HG02571 (cell line): ENCODE data around the gene RETREG1.
"Not testable (repeated sequence)": the region's sequence is repeated elsewhere in the genome, so short reads cannot be mapped to it uniquely, and the experiment has no call there.

ENCODE experiments used
- ATAC-seq: cut with Tn5 transposase; IDR thresholded peaks from one replicate; pipeline ENCODE4 v1.9.1; 2021; ENCODE audit warnings: mild to moderate bottlenecking, moderate library complexity; ENCODE audit not compliant: unreplicated experiment

Gene RETREG1

DNA sequence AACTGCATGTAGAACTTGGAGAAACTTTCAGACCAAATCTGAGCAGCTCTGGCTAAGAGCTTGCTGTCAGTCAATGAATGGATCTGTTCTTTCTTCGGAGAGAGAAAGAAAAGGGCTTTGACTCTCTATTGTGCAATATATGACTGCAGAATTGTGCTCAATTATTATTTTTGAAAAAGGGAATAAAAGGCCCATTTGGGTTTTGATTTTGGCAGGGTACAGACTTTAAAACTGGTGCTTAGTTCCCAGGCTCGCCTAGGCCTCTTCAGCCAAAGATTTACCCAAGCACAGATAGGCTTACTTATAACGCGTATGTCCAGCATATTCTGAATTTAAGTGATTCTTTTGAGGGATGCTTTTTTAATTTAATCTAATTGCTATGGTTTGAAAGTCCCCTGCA, 59.3 kb downstream of the RETREG1 start:
- ATAC-seq, result no peak

DNA sequence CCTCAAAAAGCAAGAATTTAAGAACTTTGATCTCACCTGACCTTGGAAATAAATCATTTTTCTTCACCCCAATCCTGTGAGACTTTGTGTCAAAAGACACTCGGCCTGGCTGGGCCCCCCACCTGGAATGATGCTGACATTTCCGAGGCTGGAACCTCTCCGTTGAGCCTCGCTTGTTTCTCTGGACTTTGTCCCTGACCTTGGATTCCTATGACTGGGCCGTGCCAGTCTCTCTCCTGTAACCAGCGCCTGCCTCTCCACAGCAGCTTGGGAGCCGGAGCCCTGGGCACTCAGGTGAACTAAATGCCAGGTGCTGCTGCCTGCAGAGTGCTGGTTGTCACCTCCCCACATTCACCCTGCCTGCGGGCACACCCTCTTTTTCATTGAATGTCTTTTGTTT, 62.7 kb downstream of the RETREG1 start:
- ATAC-seq, result no peak

DNA sequence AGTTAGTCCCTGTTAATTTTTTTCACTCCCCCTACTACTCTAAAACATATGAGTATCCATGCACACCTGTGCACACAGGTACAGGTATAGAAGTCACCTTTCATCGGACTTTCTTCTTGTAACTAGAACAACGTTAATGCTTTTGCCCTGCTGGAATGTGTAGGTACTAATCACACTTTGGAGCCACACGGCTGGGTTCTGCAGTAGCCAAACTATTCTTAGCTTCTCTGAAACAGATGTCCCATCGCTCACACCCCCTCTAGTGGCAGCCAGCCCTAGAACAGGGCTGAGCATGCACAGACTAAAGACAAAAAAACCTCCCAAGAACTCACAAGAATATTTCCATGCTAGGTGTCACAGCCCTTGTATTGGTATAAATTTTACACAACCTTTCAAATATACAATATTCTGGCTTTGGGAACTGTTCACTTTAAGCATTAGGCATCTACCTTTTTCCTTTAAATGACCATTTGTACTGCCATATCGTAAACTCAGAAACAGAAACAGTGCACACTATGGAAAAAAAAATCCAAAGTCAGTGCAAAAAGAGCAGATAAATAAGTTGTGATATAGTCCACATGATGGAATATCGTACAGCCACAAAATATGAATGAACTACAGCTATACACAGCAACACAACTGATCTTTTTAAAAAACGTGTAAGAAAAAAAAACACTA, 64.0 kb downstream of the RETREG1 start:
- peak; percentile 84 for ATAC-seq

DNA sequence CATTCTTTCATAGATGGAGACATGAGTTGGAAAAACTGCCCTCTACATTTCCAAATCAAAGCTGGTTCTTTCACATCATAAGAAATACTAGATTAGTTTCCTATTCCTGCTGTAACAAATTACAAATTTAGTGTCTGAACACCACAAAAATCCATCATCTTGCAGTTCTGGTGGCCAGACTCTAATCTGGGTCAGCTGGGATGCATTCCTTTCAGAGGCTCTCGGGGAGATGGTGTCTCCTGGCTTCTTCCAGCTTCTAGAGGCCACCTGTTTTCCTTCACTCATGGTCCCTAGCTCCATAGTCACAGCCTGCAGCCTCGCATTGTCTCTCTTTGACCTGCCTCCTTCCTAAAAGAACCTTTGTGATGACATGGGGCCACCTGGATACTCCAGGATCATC, 65.2 kb downstream of the RETREG1 start:
- no peak for ATAC-seq

DNA sequence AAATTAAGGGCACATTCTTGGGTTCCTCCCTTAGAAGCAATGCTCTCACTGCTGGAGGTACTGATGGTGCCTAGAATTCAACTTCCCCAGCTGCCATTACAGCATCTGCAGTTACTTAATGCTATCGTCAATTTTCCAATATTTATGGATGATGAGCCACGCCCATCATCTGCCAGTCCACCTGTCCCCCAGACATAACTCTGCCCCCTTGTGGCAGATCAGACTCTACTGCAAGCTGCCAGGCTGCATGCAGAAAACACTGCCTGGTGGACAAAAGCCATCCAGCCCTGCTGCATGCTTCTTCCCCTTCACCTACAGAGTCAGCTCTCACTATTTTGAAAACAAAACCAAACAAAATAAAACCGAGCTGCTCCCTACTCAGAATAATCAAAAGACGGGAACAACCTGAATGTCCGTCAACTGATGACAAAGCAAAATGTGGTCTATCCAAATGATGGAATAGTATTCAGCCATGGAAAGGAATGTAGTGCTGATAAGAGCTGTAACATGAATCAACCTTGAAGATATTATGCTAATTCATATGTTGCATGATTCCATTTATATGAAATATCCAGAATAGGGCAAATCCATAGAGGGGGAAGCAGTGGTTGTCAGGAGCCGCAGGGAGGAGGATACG, 66.4 kb downstream of the RETREG1 start:
- ATAC-seq, result peak; percentile 74

DNA sequence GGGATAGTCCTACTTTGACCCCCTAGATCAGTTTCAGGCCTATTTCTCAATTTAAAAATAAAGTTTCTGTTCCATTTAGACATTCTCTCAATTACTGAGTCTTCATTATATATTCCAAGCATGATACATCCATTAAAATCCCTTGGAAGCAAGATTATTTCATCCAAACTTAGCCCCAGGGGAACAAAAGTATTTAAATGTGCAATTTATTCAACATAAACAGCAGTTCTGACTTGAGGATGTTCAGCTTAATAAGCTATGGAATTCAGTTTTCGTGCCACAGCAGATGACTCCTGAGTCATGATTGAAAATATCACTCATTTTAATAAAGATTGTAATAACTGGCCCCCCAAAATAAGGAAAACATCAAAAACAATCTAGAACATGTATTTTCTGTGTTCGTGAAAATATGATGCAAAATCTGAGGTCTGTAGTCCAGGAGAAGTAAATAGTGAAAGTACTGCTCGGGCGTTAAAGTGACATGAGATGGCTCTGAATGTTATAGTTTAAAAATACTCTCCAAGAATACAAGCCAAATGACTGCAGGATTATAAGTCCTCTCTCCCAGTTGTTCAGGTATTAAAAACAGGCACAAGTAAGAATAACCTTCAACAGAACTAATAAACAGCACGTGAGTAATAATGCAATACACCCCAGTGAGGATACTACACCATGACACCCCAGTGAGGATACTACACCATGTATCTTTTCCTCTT, 67.1 kb downstream of the RETREG1 start:
- no peak for ATAC-seq

DNA sequence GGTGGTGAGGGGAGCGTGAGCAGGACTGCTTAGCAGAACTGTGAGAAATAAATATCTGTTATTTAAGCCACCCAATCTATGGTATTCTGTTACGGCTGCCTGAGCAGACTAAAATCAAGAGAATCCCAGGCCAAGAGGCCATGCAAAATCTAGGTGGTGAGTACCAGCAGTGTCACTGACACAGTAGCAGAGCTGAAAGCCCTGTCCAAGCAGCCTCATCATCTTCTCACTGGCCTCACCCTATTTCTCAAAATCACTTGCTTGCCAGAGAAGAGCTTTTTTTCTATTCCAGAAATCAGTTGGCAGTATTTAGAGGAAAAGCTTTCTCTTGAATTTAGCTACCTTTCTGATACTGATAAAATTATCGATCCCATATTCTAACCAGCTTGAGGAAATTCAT, 68.0 kb downstream of the RETREG1 start:
- ATAC-seq, result no peak

DNA sequence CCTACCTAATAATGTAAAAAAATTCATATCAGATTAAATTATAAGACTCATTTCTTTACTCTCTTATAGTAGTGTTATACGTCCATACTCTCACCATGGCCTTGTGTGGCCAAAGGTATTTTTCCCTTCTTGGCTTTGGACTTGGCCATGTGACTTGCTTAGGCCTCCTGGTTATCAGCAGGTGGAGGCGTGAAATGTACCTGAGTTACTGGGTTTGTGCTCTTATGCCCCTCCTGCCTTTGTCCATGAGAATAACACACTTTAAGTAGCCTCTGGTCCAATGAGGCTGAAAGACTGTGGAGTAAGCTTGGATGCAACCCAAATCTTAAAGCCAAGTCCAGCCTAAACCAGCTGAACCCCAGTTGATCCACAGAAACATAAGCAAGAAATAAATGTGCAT, 68.7 kb downstream of the RETREG1 start:
- ATAC-seq, result no peak

DNA sequence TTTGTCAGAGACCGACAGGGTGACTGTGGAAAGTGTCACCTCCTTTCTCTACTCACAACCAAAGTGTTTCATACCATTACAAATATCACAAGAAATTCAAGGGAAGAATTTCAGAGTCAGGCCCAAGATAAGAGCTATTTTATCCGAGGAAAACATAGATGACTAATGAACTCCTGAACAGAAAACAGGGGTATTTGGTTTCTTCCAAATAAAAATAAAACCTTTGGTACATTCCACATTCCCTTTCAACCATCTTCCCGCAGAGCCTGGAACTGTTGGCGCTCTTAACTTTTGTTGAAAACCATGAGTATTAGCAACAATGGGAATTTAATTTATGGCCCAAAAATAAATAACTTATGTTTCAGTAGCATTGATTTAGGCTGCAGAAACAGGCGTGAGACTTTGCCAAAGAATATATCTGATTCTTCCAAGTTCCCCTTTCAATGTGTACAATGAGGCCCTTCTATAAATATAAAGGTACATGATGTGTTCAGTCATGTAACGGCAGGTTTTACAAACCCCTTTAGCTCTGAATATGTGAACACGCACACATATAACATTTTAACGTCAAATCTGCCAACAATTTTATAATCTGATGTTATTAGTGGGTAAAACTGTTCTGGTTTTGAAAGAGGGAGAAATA, 69.5 kb downstream of the RETREG1 start:
- ATAC-seq, result no peak

DNA sequence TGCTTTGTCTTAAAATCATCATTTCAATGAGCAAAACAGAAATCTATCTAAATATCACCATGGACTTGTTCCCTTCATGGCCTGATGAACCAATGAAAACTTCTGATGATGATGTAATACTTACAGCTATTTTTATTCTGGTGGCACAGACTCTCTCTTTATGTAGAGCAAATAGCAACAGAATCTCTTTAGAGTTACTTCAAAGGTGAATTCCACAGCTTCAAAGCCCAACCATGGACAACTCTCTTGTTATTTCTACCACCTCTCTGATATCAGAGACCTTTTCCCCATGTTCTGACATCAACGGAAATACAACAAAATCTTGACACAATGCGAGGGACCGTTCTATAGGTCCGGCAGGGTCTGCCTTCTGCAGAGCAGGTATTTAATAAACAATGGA, 70.1 kb downstream of the RETREG1 start:
- no peak for ATAC-seq

DNA sequence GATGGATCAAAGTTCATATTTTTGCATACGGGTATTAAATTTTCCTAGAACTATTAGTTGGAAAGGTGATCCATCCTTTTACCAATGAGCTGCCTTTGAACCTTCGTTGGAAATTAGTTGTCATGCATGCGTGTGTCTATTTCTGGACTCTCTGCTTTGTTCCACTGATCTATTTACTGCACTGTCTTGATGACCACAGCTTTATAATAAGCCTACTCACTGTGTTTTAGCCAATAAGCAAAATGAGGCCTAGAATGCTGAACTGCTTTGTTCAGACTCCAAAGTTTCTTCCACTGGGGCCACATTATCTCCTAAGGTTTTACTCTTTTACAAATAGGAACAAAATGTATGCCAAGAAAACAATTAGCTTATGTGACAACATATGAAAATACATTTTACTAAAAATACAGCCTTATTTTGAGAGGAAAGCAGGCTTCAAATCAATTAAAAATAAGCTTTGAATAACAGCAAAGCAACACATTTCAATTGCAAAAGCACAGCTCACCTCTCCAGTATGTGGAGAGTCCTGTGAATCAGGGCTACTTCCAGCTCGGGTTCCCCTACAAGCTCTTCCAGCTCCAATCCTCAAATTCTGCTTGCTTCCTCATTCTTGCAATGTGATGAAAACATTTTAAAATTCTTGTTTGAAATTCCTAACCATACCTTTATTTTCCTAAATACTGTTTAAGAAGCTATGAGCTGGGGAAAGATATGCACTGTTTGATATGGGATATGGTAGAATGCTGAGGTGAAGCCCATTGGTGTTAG, 72.0 kb downstream of the RETREG1 start:
- ATAC-seq, result no peak

DNA sequence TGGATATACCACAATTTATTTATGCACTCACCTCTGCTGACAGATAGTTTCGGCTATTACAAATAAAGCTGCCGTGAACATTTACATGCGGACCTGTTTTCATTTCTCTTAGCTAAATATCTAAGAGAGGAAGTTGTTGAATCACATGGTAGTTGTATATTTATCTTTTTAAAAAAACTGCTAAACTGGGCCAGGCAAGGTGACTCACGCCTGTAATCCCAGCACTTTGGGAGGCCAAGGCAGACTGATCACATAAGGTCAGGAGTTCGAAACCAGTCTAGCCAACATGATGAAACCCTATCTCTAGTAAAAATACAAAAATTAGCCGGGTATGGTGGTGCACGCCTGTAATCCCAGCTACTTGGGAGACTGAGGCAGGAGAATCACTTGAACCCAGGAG, 73.6 kb downstream of the RETREG1 start:
- not testable (repeated sequence) for ATAC-seq

DNA sequence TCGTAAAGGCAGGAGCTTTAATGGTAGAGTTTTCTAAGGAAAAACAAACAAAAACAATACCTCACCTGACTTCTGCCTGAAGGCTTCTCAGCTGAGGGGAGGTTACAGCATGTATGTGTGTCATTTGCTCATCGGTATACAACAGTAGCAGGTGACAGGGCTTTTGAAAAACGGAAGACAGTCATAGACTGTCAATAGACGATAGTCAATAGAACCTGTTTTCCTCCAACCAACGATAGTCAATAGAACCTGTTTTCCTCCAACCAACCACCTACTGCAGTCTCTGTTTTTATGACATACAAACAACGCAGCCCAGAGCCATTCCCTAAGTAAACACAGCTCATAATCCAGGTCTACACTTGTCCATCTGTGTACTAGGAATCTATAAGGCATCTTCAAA, 74.6 kb downstream of the RETREG1 start:
- no peak for ATAC-seq

DNA sequence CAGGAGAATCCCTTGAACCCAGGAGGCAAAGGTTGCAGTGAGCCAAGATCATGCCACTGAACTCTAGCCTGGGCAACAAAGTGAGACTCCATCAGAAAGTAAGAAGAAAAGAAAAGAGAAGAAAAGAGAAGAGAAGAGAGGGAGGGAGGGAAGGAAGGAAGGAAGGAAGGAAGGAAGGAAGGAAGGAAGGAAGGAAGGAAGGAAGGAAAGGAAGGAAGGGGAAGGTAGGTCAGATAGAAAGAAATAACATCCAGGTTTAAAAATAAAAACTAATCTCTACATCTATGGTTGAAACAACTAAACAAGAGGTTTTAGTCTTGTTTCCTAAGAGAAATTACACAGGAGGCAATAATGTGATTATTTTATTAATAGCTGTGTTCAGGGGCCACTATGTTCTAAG, 75.2 kb downstream of the RETREG1 start:
- ATAC-seq, result not testable (repeated sequence)

DNA sequence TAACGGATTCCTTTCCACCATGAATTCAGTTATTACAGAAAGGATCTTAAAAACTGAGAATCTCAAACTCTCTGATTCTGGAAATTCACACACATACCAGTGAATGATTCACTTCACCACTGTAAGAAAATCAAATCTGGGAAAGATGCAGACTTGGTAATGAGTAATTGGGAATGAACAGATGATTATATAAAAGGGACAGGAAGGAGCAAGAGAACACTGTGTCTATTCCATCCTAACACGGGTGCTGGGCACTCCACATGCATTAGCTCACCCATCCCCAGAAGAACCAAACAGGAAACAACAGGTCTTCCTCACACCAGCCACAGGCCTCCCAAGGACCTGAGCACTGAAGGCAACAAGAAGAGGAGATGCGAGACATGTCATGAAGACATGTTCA, 76.4 kb downstream of the RETREG1 start:
- no peak for ATAC-seq

DNA sequence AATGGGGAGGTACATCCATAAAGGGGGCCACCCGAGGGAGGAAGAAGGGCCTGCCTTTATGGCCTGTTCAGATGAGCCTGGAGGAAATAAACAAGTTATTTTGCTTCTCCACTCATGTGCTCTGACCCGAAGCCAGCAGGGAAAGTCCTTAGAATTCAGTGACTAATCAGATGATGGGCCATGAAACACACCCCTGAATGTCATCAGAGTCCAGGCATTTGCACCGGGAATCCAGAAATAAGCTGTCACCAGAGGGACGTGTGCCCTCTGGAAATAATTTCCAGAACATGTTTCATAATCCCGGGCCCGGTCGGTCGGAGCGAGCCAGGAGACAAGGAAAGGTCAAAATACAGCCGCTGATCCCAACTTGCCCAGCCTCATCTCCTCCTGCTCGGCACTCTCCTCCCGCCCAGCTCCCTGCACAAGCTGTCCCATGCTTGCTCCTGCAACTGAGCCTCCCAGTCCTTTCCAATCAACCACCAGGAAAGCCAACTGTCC, 77.6 kb downstream of the RETREG1 start:
- ATAC-seq, result no peak

DNA sequence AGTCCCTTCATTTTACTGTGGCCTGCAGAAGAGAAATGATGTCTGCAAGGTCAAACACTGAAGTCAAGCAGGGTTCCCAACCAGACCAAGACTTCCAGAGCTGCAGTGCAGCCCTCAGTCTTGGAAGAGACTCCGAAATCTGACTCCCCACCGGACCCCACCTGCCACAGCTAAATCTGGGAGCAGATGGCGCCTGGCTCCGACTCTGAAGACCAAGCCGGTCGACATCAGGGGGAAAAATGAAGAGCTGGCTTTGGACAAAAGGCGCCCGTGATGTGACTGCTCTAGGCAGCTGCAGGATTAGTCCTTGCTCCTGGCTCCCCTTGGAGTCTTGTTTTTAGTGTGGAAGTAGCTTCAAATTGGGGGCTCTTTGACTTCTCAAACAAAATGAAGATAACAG, 78.8 kb downstream of the RETREG1 start:
- ATAC-seq, result no peak

DNA sequence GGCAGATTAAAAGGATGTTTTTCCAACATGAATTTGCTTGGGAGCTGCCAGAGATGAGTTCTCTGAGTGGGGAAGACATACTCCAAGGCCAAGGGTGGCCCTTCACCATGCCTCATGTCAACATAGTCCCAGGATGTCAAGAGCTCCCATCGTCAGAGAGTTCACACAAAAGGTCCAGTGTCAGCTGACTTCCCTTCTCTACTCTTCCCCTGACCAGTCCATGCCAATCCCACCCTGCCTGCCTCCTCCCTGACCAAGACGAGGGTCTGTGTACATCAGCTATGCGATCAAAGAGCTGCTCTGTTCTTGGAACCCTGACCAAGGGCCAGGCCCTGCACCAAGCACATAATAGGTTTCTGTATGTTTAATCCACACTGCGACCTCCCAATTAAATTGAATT, 80.0 kb downstream of the RETREG1 start:
- ATAC-seq, result no peak

DNA sequence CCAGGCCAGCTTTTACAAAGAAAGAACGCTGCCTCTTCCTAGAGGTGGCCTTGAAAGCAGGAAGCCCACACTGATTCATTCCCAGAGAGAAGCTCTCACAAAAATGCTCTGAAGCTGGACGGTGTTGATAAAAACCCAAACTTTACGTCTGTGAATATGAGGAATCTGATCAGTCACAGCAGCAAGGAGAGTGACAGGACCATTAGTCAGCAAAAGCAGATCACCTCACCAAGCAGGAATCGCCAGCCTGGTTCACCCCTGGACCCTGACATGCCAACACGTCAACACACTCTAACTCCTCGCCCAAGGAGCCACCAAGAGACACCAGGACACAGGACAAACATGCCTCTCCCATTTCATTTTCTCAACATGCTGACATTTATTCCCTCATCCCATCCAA, 80.6 kb downstream of the RETREG1 start:
- no peak for ATAC-seq

DNA sequence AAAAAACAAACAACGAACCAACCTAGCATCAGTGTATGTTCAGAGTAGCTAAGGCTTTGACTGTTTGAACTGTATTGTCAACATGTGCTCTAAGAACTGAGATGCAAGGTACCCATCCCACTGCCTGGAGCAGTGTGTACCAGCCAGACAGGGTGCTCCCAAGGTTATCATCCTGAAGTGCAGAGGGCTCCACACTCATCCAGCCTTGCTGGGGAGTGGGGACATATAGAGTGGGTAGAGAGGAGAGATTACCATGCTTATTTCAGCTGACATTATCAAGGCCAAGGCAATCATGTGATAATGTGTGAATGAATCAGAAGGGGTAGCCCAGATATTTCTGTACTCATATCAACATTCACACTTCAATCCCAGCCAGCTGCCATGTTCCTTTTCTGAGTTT, 82.5 kb downstream of the RETREG1 start:
- no peak for ATAC-seq
